HL-60 (cell line): ENCODE measurements around the gene BBS4.

Experiments
- POLR2AphosphoS5 ChIP-seq: IDR thresholded peaks from 2 replicates; pipeline ENCODE4 v1.6.1; 2012; ENCODE audit warnings: low read depth
- SPI1 ChIP-seq: IDR thresholded peaks from 2 replicates; pipeline ENCODE4 v1.6.1; 2012; ENCODE audit warnings: low read depth, mild to moderate bottlenecking, borderline replicate concordance
- TF ChIP-seq, protein P1 (sequence below): IDR thresholded peaks from one replicate; pipeline ENCODE4 v1.5.1; 2011; ENCODE audit warnings: low read length, control low read depth, inconsistent platforms; ENCODE audit not compliant: insufficient read depth

GRCh38 chr15:72771329-72771725 lies 85.3 kb downstream of the BBS4 start:
- TF ChIP-seq POLR2AphosphoS5 = no peak
- TF ChIP-seq, protein P1, sequence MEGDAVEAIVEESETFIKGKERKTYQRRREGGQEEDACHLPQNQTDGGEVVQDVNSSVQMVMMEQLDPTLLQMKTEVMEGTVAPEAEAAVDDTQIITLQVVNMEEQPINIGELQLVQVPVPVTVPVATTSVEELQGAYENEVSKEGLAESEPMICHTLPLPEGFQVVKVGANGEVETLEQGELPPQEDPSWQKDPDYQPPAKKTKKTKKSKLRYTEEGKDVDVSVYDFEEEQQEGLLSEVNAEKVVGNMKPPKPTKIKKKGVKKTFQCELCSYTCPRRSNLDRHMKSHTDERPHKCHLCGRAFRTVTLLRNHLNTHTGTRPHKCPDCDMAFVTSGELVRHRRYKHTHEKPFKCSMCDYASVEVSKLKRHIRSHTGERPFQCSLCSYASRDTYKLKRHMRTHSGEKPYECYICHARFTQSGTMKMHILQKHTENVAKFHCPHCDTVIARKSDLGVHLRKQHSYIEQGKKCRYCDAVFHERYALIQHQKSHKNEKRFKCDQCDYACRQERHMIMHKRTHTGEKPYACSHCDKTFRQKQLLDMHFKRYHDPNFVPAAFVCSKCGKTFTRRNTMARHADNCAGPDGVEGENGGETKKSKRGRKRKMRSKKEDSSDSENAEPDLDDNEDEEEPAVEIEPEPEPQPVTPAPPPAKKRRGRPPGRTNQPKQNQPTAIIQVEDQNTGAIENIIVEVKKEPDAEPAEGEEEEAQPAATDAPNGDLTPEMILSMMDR = no peak
- TF ChIP-seq SPI1 = no peak
